Mucosa of rectum (tissue), 2 donors: ENCODE data around the gene IL1A.

Experiments
- H3K27ac ChIP-seq, 2 donors: one replicate each; pipeline ENCODE4 v1.7.0; 2013; ENCODE audit warnings: inconsistent platforms in 2 of 2, low read depth in 2 of 2, low read length in 2 of 2
- H3K27me3 ChIP-seq, 2 donors: one replicate each; pipeline ENCODE4 v1.7.0; 2013; ENCODE audit warnings: low read length in 2 of 2; ENCODE audit not compliant: control insufficient read depth in 2 of 2, insufficient read depth in 2 of 2
- H3K36me3 ChIP-seq, 2 donors: one replicate each; pipeline ENCODE4 v1.7.0; 2013; ENCODE audit warnings: low read length in 2 of 2; ENCODE audit not compliant: control insufficient read depth in 2 of 2, insufficient read depth in 2 of 2
- H3K4me1 ChIP-seq, 2 donors: one replicate each; pipeline ENCODE4 v1.7.0; 2013; ENCODE audit warnings: low read length in 2 of 2, mild to moderate bottlenecking in 1 of 2; ENCODE audit not compliant: control insufficient read depth in 2 of 2, insufficient read depth in 2 of 2
- H3K4me3 ChIP-seq, 2 donors: one replicate each; pipeline ENCODE4 v1.7.0; 2013; ENCODE audit warnings: low read length in 2 of 2
- H3K9ac ChIP-seq, 2 donors: one replicate each; pipeline ENCODE4 v1.7.0; 2013; ENCODE audit warnings: low read length in 2 of 2, low read depth in 1 of 2, mild to moderate bottlenecking in 1 of 2
- H3K9me3 ChIP-seq, 2 donors: one replicate each; pipeline ENCODE4 v1.7.0; 2013; ENCODE audit warnings: low read length in 2 of 2; ENCODE audit not compliant: control insufficient read depth in 2 of 2
- donor health status: healthy.
- donor health status: Normal muscosa, but diverticular disease.

The IL1A gene

GRCh38 chr2:112805542-112805941 lies 21.2 kb upstream of the IL1A start:
- Histone ChIP-seq H3K9me3 (no peaks in the 10 kb centered on the region), H3K9ac (no peak overlapping the region), H3K27ac (no peak overlapping the region)

GRCh38 chr2:112803691-112804521 lies 19.6 kb upstream of the IL1A start:
- Histone ChIP-seq H3K27me3 (no peaks in the 10 kb centered on the region), H3K9me3 (no peaks in the 10 kb centered on the region), H3K4me3 (no peak overlapping the region), H3K4me1 (no peaks in the 10 kb centered on the region), H3K36me3 (no peaks in the 10 kb centered on the region), H3K9ac (no peak overlapping the region), H3K27ac (no peak overlapping the region)

More at GRCh38 chr2:112805542-112805941, 21.2 kb upstream of the IL1A start:
- no peaks in the 10 kb centered on the region for H3K36me3 ChIP-seq
- no peak overlapping the region for H3K4me3 ChIP-seq
- no peaks in the 10 kb centered on the region for H3K27me3 ChIP-seq
- H3K4me1 ChIP-seq, result no peaks in the 10 kb centered on the region

DNA sequence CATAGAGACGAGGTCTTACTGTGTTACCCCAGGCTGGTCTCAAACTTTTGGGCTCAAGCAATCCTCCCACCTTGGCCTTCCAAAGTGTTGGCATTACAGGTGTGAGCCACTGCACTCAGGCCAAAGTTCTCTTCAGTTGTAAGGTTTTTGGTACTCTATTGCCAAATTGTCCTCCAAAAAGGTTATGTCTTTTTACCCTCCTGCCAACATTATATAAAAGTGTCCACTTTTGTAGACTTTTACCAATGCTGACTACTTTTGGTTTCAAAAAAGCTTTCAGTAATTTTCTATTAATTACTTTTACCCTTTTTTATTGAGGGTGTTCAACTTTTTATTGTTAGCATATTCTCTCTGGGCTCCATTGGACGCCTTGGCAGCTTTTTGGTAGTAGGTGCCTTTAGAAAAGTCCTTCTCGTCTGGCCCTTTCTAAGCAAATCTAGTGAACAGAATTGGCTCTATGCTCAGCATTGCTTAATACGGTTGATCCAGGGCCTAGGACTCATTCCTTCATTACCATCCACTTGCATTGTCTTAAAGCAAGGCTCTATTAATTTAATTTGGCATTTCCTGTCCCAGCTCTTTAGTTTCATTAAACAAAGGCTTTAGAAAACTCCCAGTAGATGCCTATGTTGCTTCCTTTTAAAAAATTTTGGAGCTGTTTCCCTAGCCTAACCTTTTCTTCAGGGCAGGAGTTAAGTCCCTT lies 16.7 kb upstream of the IL1A start:
- no peaks in the 10 kb centered on the region for H3K27me3 ChIP-seq
- H3K9me3 ChIP-seq, result no peaks in the 10 kb centered on the region
- H3K4me1 ChIP-seq, result no peaks in the 10 kb centered on the region
- no peak overlapping the region for H3K4me3 ChIP-seq
- no peak overlapping the region for H3K27ac ChIP-seq
- no peak overlapping the region for H3K9ac ChIP-seq
- H3K36me3 ChIP-seq, result no peaks in the 10 kb centered on the region

- Histone ChIP-seq H3K4me1 (peaks cover 4 to 5% of the 10 kb centered on the region in 2 donors), H3K27ac (no peak overlapping the region), H3K27me3 (no peaks in the 10 kb centered on the region), H3K36me3 (no peaks in the 10 kb centered on the region), H3K9me3 (no peaks in the 10 kb centered on the region), H3K4me3 (no peak overlapping the region), H3K9ac (no peak overlapping the region)
Observed at GRCh38 chr2:112798979-112799975, 15.0 kb upstream of the IL1A start.

GRCh38 chr2:112796486-112796885 lies 12.2 kb upstream of the IL1A start:
- Histone ChIP-seq H3K9ac (no peak overlapping the region), H3K27me3 (no peaks in the 10 kb centered on the region), H3K4me3 (no peak overlapping the region), H3K9me3 (no peaks in the 10 kb centered on the region), H3K4me1 (peaks cover 4 to 5% of the 10 kb centered on the region in 2 donors), H3K36me3 (no peaks in the 10 kb centered on the region), H3K27ac (no peak overlapping the region)

GRCh38 chr2:112795774-112796173 lies 11.5 kb upstream of the IL1A start:
- Histone ChIP-seq H3K4me1 (peaks cover 4 to 5% of the 10 kb centered on the region in 2 donors), H3K4me3 (no peak overlapping the region), H3K27ac (no peak overlapping the region), H3K9ac (no peak overlapping the region), H3K27me3 (no peaks in the 10 kb centered on the region), H3K36me3 (no peaks in the 10 kb centered on the region), H3K9me3 (no peaks in the 10 kb centered on the region)

- Histone ChIP-seq H3K9me3 (no peaks in the 10 kb centered on the region), H3K4me1 (peaks cover 4 to 5% of the 10 kb centered on the region in 2 donors), H3K27ac (no peak overlapping the region), H3K9ac (no peak overlapping the region), H3K4me3 (no peak overlapping the region), H3K36me3 (no peaks in the 10 kb centered on the region), H3K27me3 (no peaks in the 10 kb centered on the region)
Observed at GRCh38 chr2:112794841-112795240, 10.5 kb upstream of the IL1A start.

- H3K4me1 ChIP-seq, result peaks cover 4 to 5% of the 10 kb centered on the region in 2 donors
- H3K9me3 ChIP-seq, result no peaks in the 10 kb centered on the region
- no peaks in the 10 kb centered on the region for H3K36me3 ChIP-seq
- no peak overlapping the region for H3K27ac ChIP-seq
- no peaks in the 10 kb centered on the region for H3K27me3 ChIP-seq
- H3K4me3 ChIP-seq, result no peak overlapping the region
- no peak overlapping the region for H3K9ac ChIP-seq
Observed at GRCh38 chr2:112794131-112794733, 9.9 kb upstream of the IL1A start.

DNA sequence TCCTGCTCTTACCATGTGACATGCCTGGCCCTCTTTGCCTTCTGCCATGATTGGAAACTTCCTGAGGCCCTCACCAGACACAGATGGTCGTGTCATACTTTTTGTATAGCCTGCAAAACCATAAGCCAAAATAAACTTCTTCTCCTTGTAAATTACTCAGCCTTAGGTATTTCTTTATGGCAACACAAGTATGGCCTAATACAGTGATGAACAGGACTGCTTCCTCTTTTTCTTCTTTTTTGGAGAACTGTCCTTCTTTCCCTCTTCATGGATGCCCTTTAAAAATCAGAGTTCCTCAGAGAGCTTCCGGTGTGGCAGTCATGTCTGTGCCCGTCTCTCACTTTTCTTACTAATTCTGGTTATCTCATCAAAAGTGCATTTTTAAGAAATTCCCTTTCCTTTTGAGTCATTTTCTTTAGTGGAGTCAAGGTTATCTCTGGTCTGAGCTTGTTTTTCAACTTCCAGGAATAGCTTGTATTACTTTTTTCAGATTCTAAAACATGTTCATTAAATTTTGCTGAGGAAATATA lies 9.2 kb upstream of the IL1A start:
- Histone ChIP-seq H3K4me1 (peaks cover 4 to 5% of the 10 kb centered on the region in 2 donors), H3K9me3 (no peaks in the 10 kb centered on the region), H3K27ac (no peak overlapping the region), H3K9ac (no peak overlapping the region), H3K4me3 (no peak overlapping the region), H3K27me3 (no peaks in the 10 kb centered on the region), H3K36me3 (no peaks in the 10 kb centered on the region)
